CD8-positive, alpha-beta memory T cell (primary cell): ENCODE data around the gene PSMB4. TPM values are rescaled to one million over a fixed set of nuclear protein-coding genes. Genes with fewer than 3 reads are reported as not detected.
"Not testable (repeated sequence)": the region's sequence is repeated elsewhere in the genome, so short reads cannot be mapped to it uniquely, and the experiment has no call there.

ENCODE experiments used
- CTCF ChIA-PET: fragments of 350-600 bp; sonication (Branson Sonifier 250); formaldehyde crosslinking; loops from one replicate; lab custom pipeline; 2021; ENCODE audit warnings: antibody characterized with exemption; lab: Charles Lee
- POLR2A ChIA-PET: fragments of 350-600 bp; sonication (Branson Sonifier 250); formaldehyde crosslinking; loops from one replicate; lab custom pipeline; 2021; ENCODE audit warnings: antibody characterized with exemption; lab: Charles Lee
- DNase-seq, 5 donors: peaks; one replicate each; pipeline versions ENCODE4 v3.0.0 to v3.0.0-alpha.2; 2020 to 2022; ENCODE audit warnings: mixed read lengths in 1 of 5
- H3K27ac ChIP-seq: one replicate; pipeline ENCODE4 v1.7.0; 2013; ENCODE audit warnings: low read depth, mild to moderate bottlenecking, low read length, moderate library complexity
- H3K27me3 ChIP-seq: 2 replicates; pipeline ENCODE4 v1.7.0; 2013; ENCODE audit warnings: low read length, mild to moderate bottlenecking; ENCODE audit not compliant: insufficient read depth, poor library complexity, severe bottlenecking
- H3K36me3 ChIP-seq: 2 replicates; pipeline ENCODE4 v1.7.0; 2013; ENCODE audit warnings: mild to moderate bottlenecking, low read length, moderate library complexity; ENCODE audit not compliant: insufficient read depth
- H3K4me1 ChIP-seq: 2 replicates; pipeline ENCODE4 v1.7.0; 2013; ENCODE audit warnings: mild to moderate bottlenecking, low read length, moderate library complexity; ENCODE audit not compliant: insufficient read depth
- H3K4me3 ChIP-seq: 2 replicates; pipeline ENCODE4 v1.7.0; 2013; ENCODE audit warnings: mild to moderate bottlenecking, low read length
- H3K9me3 ChIP-seq: 2 replicates; pipeline ENCODE4 v1.7.0; 2013; ENCODE audit warnings: mild to moderate bottlenecking, low read length
- H3K27ac Mint-ChIP-seq, 8 donors: one replicate each; pipeline ENCODE4 v1.8.0; 2020 to 2021; ENCODE audit warnings: mixed read lengths in 8 of 8, mild to moderate bottlenecking in 6 of 8, inconsistent platforms in 3 of 8, moderate library complexity in 3 of 8
- H3K27me3 Mint-ChIP-seq, 2 donors: one replicate each; pipeline ENCODE4 v1.8.0; 2020 to 2021; ENCODE audit warnings: mixed read lengths in 2 of 2, mild to moderate bottlenecking in 1 of 2, moderate library complexity in 1 of 2
- H3K36me3 Mint-ChIP-seq, 3 donors: one replicate each; pipeline ENCODE4 v1.8.0; 2020 to 2021; ENCODE audit warnings: mixed read lengths in 3 of 3, inconsistent platforms in 1 of 3, mild to moderate bottlenecking in 1 of 3
- H3K4me1 Mint-ChIP-seq, 3 donors: one replicate each; pipeline ENCODE4 v1.8.0; 2020 to 2021; ENCODE audit warnings: mixed read lengths in 3 of 3, inconsistent platforms in 1 of 3, mild to moderate bottlenecking in 1 of 3
- H3K4me3 Mint-ChIP-seq, 7 donors: one replicate each; pipeline ENCODE4 v1.8.0; 2020 to 2021; ENCODE audit warnings: mixed read lengths in 7 of 7, mild to moderate bottlenecking in 6 of 7, moderate library complexity in 4 of 7, inconsistent platforms in 2 of 7
- H3K9me3 Mint-ChIP-seq, 5 donors: one replicate each; pipeline ENCODE4 v1.8.0; 2020 to 2022; ENCODE audit warnings: mixed read lengths in 5 of 5, mild to moderate bottlenecking in 3 of 5, moderate library complexity in 2 of 5, inconsistent platforms in 1 of 5
- polyA plus RNA-seq: library from polyadenylated mRNA; unstranded; fragments of 300-500 nt; fragmentation: Illumina TruSeq; gene quantifications from one replicate; pipeline ENCODE4 v1.2.3, GENCODE V29; 2021
- total RNA-seq, 2 experiments: library from RNA; stranded (reverse); gene quantifications; one replicate each; pipeline ENCODE4 v1.2.3, GENCODE V29; 2021

PSMB4 gene
- total and polyA plus RNA-seq, 3 experiments from 2014 or later = 60.1 to 492 (median 479) TPM

GRCh38 chr1:151411884-151412283 lies 12.5 kb downstream of the PSMB4 start:
- Mint-ChIP-seq H3K4me1 (no peaks in the 10 kb centered on the region), H3K27ac (peak overlapping the region in 2 of 8 donors; percentile 33 to 49), H3K9me3 (no peaks in the 10 kb centered on the region), H3K36me3 (peaks cover 5 to 82% (median 26%) of the 10 kb centered on the region in 3 donors), H3K4me3 (no peak overlapping the region), H3K27me3 (no peaks in the 10 kb centered on the region)
- H3K4me1 ChIP-seq = no peaks in the 10 kb centered on the region
- H3K27ac ChIP-seq = no peak overlapping the region
- no peaks in the 10 kb centered on the region for H3K9me3 ChIP-seq
- DNase-seq = no peak
- ChIA-PET POLR2A (interaction anchor here (1.8 kb wide), 1 partner anchor 13 kb away, joined by 6 read pairs; the partner anchor contains the start of gene PSMB4), CTCF (no interaction called here)
- no peak overlapping the region for H3K4me3 ChIP-seq
- no peaks in the 10 kb centered on the region for H3K27me3 ChIP-seq
- peaks cover 46% of the 10 kb centered on the region for H3K36me3 ChIP-seq

- no peak overlapping the region for H3K4me3 Mint-ChIP-seq
- Histone ChIP-seq H3K4me3 (no peak overlapping the region), H3K27me3 (no peaks in the 10 kb centered on the region), H3K27ac (no peak overlapping the region), H3K36me3 (peaks cover 20% of the 10 kb centered on the region), H3K4me1 (no peaks in the 10 kb centered on the region), H3K9me3 (no peaks in the 10 kb centered on the region)
- H3K9me3 Mint-ChIP-seq = no peaks in the 10 kb centered on the region
- no peak for DNase-seq
- H3K36me3 Mint-ChIP-seq = peaks cover 5 to 71% (median 19%) of the 10 kb centered on the region in 3 donors
- peak overlapping the region in 1 of 8 donors; percentile 66 for H3K27ac Mint-ChIP-seq
- CTCF ChIA-PET = no interaction called here
- H3K4me1 Mint-ChIP-seq = no peaks in the 10 kb centered on the region
- POLR2A ChIA-PET = interaction anchor here (0.5 to 1.0 kb wide), 2 partner anchors 17 to 143 kb away, joined by 3 to 8 read pairs; partner anchors contain the start of gene PSMB4
- no peaks in the 10 kb centered on the region for H3K27me3 Mint-ChIP-seq
These were observed 16.9 kb downstream of the PSMB4 start for GRCh38 chr1:151416231-151416630.

- DNase-seq = no peak
- Mint-ChIP-seq H3K27ac (peak overlapping the region in 3 of 8 donors; percentile 1 to 88 (median 66)), H3K9me3 (no peaks in the 10 kb centered on the region), H3K27me3 (no peaks in the 10 kb centered on the region), H3K4me1 (no peaks in the 10 kb centered on the region), H3K4me3 (peak overlapping the region in 1 of 7 donors; percentile 59), H3K36me3 (peaks cover 5 to 72% (median 17%) of the 10 kb centered on the region in 3 donors)
- Histone ChIP-seq H3K4me1 (no peaks in the 10 kb centered on the region), H3K27ac (no peak overlapping the region), H3K9me3 (no peaks in the 10 kb centered on the region), H3K4me3 (no peak overlapping the region), H3K27me3 (no peaks in the 10 kb centered on the region), H3K36me3 (peaks cover 11% of the 10 kb centered on the region)
- CTCF ChIA-PET = interaction anchor here (0.9 to 1.8 kb wide), 3 partner anchors 10 to 117 kb away, joined by 4 to 5 read pairs (median 4); no protein-coding TSS in a partner anchor
- POLR2A ChIA-PET = interaction anchor here (0.7 kb wide), 2 partner anchors 104 to 380 kb away, joined by 3 to 4 read pairs; no protein-coding TSS in a partner anchor
These were observed 18.7 kb downstream of the PSMB4 start for GRCh38 chr1:151418081-151418480.

GRCh38 chr1:151419819-151420218 lies 20.4 kb downstream of the PSMB4 start:
- Mint-ChIP-seq H3K27me3 (no peaks in the 10 kb centered on the region), H3K4me3 (no peak overlapping the region), H3K27ac (peak overlapping the region in 1 of 8 donors; percentile 52), H3K36me3 (peaks cover 3 to 78% (median 22%) of the 10 kb centered on the region in 3 donors), H3K4me1 (no peaks in the 10 kb centered on the region), H3K9me3 (no peaks in the 10 kb centered on the region)
- no peak overlapping the region for H3K27ac ChIP-seq
- H3K4me1 ChIP-seq = no peaks in the 10 kb centered on the region
- ChIA-PET CTCF (interaction anchor here (2.1 kb wide), 1 partner anchor 17 kb away, joined by 5 read pairs; no protein-coding TSS in a partner anchor), POLR2A (no interaction called here)
- no peaks in the 10 kb centered on the region for H3K9me3 ChIP-seq
- H3K27me3 ChIP-seq = no peaks in the 10 kb centered on the region
- peaks cover 23% of the 10 kb centered on the region for H3K36me3 ChIP-seq
- H3K4me3 ChIP-seq = no peak overlapping the region
- no peak for DNase-seq

- H3K9me3 Mint-ChIP-seq = no peaks in the 10 kb centered on the region
- no peak for DNase-seq
- H3K27me3 Mint-ChIP-seq = no peaks in the 10 kb centered on the region
- Histone ChIP-seq H3K27ac (no peak overlapping the region), H3K27me3 (no peaks in the 10 kb centered on the region), H3K4me1 (no peaks in the 10 kb centered on the region), H3K36me3 (peaks cover 58% of the 10 kb centered on the region), H3K4me3 (no peak overlapping the region), H3K9me3 (no peaks in the 10 kb centered on the region)
- ChIA-PET CTCF (no interaction called here), POLR2A (interaction anchor here (0.6 to 1.2 kb wide), 2 partner anchors 20 to 26 kb away, joined by 3 to 5 read pairs; partner anchors contain the start of gene PSMB4)
- no peaks in the 10 kb centered on the region for H3K4me1 Mint-ChIP-seq
- peak overlapping the region in 5 of 8 donors; percentile 1 to 87 (median 48) for H3K27ac Mint-ChIP-seq
- peaks cover 0 to 91% (median 29%) of the 10 kb centered on the region in 3 donors for H3K36me3 Mint-ChIP-seq
- H3K4me3 Mint-ChIP-seq = no peak overlapping the region
These were observed 25.7 kb downstream of the PSMB4 start for GRCh38 chr1:151425103-151425502.

- no peaks in the 10 kb centered on the region for H3K27me3 ChIP-seq
- H3K4me1 Mint-ChIP-seq = peaks cover 0 to 8% (median 5%) of the 10 kb centered on the region in 3 donors
- H3K9me3 ChIP-seq = no peaks in the 10 kb centered on the region
- DNase-seq = no peak
- POLR2A ChIA-PET = no interaction called here
- H3K36me3 ChIP-seq = peaks cover 59% of the 10 kb centered on the region
- no peak overlapping the region for H3K27ac Mint-ChIP-seq
- H3K27ac ChIP-seq = no peak overlapping the region
- H3K9me3 Mint-ChIP-seq = no peaks in the 10 kb centered on the region
- CTCF ChIA-PET = no interaction called here
- no peaks in the 10 kb centered on the region for H3K4me1 ChIP-seq
- no peak overlapping the region for H3K4me3 ChIP-seq
- peaks cover 0 to 75% (median 23%) of the 10 kb centered on the region in 3 donors for H3K36me3 Mint-ChIP-seq
- H3K4me3 Mint-ChIP-seq = no peak overlapping the region
- H3K27me3 Mint-ChIP-seq = no peaks in the 10 kb centered on the region
These were observed 28.7 kb downstream of the PSMB4 start for GRCh38 chr1:151428068-151428467.

GRCh38 chr1:151433827-151434226 lies 34.5 kb downstream of the PSMB4 start:
- H3K27ac Mint-ChIP-seq, CTCF ChIA-PET, H3K4me3 ChIP-seq, H3K27ac ChIP-seq, H3K27me3 ChIP-seq, H3K4me3 Mint-ChIP-seq, H3K9me3 ChIP-seq, H3K27me3 Mint-ChIP-seq, DNase-seq, POLR2A ChIA-PET, H3K9me3 Mint-ChIP-seq: not testable (repeated sequence)
- H3K4me1 Mint-ChIP-seq = peaks cover 26 to 44% (median 28%) of the 10 kb centered on the region in 3 donors
- peaks cover 0 to 38% (median 6%) of the 10 kb centered on the region in 3 donors for H3K36me3 Mint-ChIP-seq
- Histone ChIP-seq H3K4me1 (peaks cover 16% of the 10 kb centered on the region), H3K36me3 (peaks cover 17% of the 10 kb centered on the region)

- peaks cover 33 to 54% (median 38%) of the 10 kb centered on the region in 3 donors for H3K4me1 Mint-ChIP-seq
These were observed 35.8 kb downstream of the PSMB4 start for GRCh38 chr1:151435174-151435573.

More at GRCh38 chr1:151435174-151435573, 35.8 kb downstream of the PSMB4 start:
- H3K9me3 ChIP-seq = no peaks in the 10 kb centered on the region
- CTCF ChIA-PET = no interaction called here
- H3K27me3 ChIP-seq = no peaks in the 10 kb centered on the region
- Mint-ChIP-seq H3K36me3 (peaks cover 0 to 35% (median 2%) of the 10 kb centered on the region in 3 donors), H3K9me3 (no peaks in the 10 kb centered on the region), H3K4me3 (no peak overlapping the region), H3K27me3 (no peaks in the 10 kb centered on the region), H3K27ac (peak overlapping the region in 4 of 8 donors; percentile 22 to 50 (median 46))
- DNase-seq = no peak
- no peak overlapping the region for H3K27ac ChIP-seq
- POLR2A ChIA-PET = no interaction called here
- H3K4me3 ChIP-seq = no peak overlapping the region
- H3K36me3 ChIP-seq = peaks cover 16% of the 10 kb centered on the region
- peaks cover 16% of the 10 kb centered on the region for H3K4me1 ChIP-seq
